Eye (tissue), 1 donor: ENCODE results near the gene KCNK1.

Experiments used
- DNase-seq: peaks from one replicate; pipeline ENCODE4 v3.0.0-alpha.2; 2015

Gene KCNK1

GRCh38 chr1:233640179-233640578 lies 26.3 kb downstream of the KCNK1 start:
- DNase-seq: no peak

- no peak for DNase-seq
Observed at GRCh38 chr1:233641029-233641428, 27.1 kb downstream of the KCNK1 start.

- peak; percentile 50 for DNase-seq
Observed at GRCh38 chr1:233647073-233647472, 33.2 kb downstream of the KCNK1 start.

- DNase-seq: no peak
Observed at GRCh38 chr1:233647636-233648035, 33.7 kb downstream of the KCNK1 start.

- no peak for DNase-seq
Observed at GRCh38 chr1:233651061-233651460, 37.2 kb downstream of the KCNK1 start.

GRCh38 chr1:233651563-233652233 lies 37.8 kb downstream of the KCNK1 start:
- DNase-seq: no peak

- DNase-seq: no peak
Observed at GRCh38 chr1:233652526-233652925, 38.6 kb downstream of the KCNK1 start.

- no peak for DNase-seq
Observed at GRCh38 chr1:233654658-233655280, 40.9 kb downstream of the KCNK1 start.

GRCh38 chr1:233655301-233655740 lies 41.4 kb downstream of the KCNK1 start:
- no peak for DNase-seq

GRCh38 chr1:233656032-233656635 lies 42.2 kb downstream of the KCNK1 start:
- peak; percentile 42 for DNase-seq

GRCh38 chr1:233656687-233657086 lies 42.8 kb downstream of the KCNK1 start:
- no peak for DNase-seq

- no peak for DNase-seq
Observed at GRCh38 chr1:233657466-233657865, 43.6 kb downstream of the KCNK1 start.

- no peak for DNase-seq
Observed at GRCh38 chr1:233659495-233659894, 45.6 kb downstream of the KCNK1 start.

GRCh38 chr1:233661376-233662159 lies 47.7 kb downstream of the KCNK1 start:
- no peak for DNase-seq

GRCh38 chr1:233662575-233663304 lies 48.8 kb downstream of the KCNK1 start:
- peak; percentile 37 for DNase-seq

GRCh38 chr1:233664253-233664652 lies 50.3 kb downstream of the KCNK1 start:
- DNase-seq: no peak

- no peak for DNase-seq
Observed at GRCh38 chr1:233664804-233665574, 51.1 kb downstream of the KCNK1 start.

- no peak for DNase-seq
Observed at GRCh38 chr1:233665575-233666270, 51.8 kb downstream of the KCNK1 start.

- no peak for DNase-seq
Observed at GRCh38 chr1:233667741-233668140, 53.8 kb downstream of the KCNK1 start.

- no peak for DNase-seq
Observed at GRCh38 chr1:233668146-233668724, 54.3 kb downstream of the KCNK1 start.
